Thoracic aorta (tissue), 2 donors: ENCODE data around the gene C10orf90. TPM values are rescaled to one million over a fixed set of nuclear protein-coding genes. Genes with fewer than 3 reads are reported as not detected.

Experiments used
- ATAC-seq: fragments of 150-250 bp; one replicate; pipeline ENCODE4 v1.8.0; 2017; ENCODE audit warnings: low read depth; ENCODE audit not compliant: insufficient number of reproducible peaks, low FRiP score
- DNase-seq: peaks from one replicate; pipeline ENCODE4 v3.0.0-alpha.2; 2020; ENCODE audit warnings: low spot score
- H3K27ac ChIP-seq, 2 donors: fragments of 200-600 bp; sonication (generic); 1 replicate in 1 of 2; 2 replicates in 1 of 2; pipeline ENCODE4 v1.5.1; 2016; ENCODE audit warnings: mild to moderate bottlenecking in 2 of 2, moderate library complexity in 2 of 2
- H3K27me3 ChIP-seq: fragments of 200-600 bp; sonication (generic); replicated peaks from 2 replicates; pipeline ENCODE4 v1.6.0; 2016; ENCODE audit warnings: mild to moderate bottlenecking; ENCODE audit not compliant: insufficient read depth
- H3K36me3 ChIP-seq: fragments of 200-600 bp; sonication (generic); one replicate; pipeline ENCODE4 v1.5.1; 2016
- H3K4me1 ChIP-seq, 2 donors: fragments of 200-600 bp; sonication (generic); 1 replicate in 1 of 2; 2 replicates in 1 of 2; pipeline versions ENCODE4 v1.5.1 to v1.6.0; 2016; ENCODE audit warnings: low read depth in 2 of 2, mild to moderate bottlenecking in 1 of 2; ENCODE audit not compliant: control insufficient read depth in 1 of 2
- H3K4me3 ChIP-seq: fragments of 200-600 bp; sonication (generic); 2 replicates; pipeline ENCODE4 v1.5.1; 2016; ENCODE audit warnings: mild to moderate bottlenecking
- H3K9me3 ChIP-seq: fragments of 200-600 bp; sonication (generic); 2 replicates; pipeline ENCODE4 v1.5.1; 2016
- CTCF ChIP-seq: fragments of 200-600 bp; sonication (generic); IDR thresholded peaks from one replicate; pipeline ENCODE4 v1.5.1; 2019; ENCODE audit warnings: antibody characterized with exemption
- total RNA-seq, 2 donors: library from RNA; depleted of rRNA; stranded (reverse); fragments of >200 nt; gene quantifications; one replicate each; pipeline versions ENCODE4 v1.1.0 to v1.2.3, GENCODE V29; 2016

Gene C10orf90
- total RNA-seq, 2 donors from 2014 or later = not detected

- no peak for TF ChIP-seq CTCF
- Histone ChIP-seq H3K27ac (peak overlapping the region in 1 of 2 donors; percentile 44), H3K4me1 (no peaks in the 10 kb centered on the region), H3K27me3 (no peaks in the 10 kb centered on the region), H3K36me3 (no peaks in the 10 kb centered on the region), H3K9me3 (peaks cover 11% of the 10 kb centered on the region), H3K4me3 (peak overlapping the region; percentile 32)
- peak; percentile 75 for ATAC-seq
- DNase-seq = no peak
These were observed 248.7 kb downstream of the C10orf90 start for GRCh38 chr10:126421756-126422256.

- no peaks in the 10 kb centered on the region for H3K27me3 ChIP-seq
- H3K9me3 ChIP-seq = peaks cover 11% of the 10 kb centered on the region
- no peaks in the 10 kb centered on the region for H3K4me1 ChIP-seq
- no peak for TF ChIP-seq CTCF
- no peaks in the 10 kb centered on the region for H3K36me3 ChIP-seq
- ATAC-seq = no peak
- H3K4me3 ChIP-seq = no peak overlapping the region
- no peak overlapping the region for H3K27ac ChIP-seq
- DNase-seq = no peak
These were observed 249.8 kb downstream of the C10orf90 start for GRCh38 chr10:126420567-126421300.

GRCh38 chr10:126417220-126417825, 253.2 kb downstream of the C10orf90 start:
- no peak overlapping the region for H3K27ac ChIP-seq
- no peak for ATAC-seq
- no peaks in the 10 kb centered on the region for H3K27me3 ChIP-seq
- no peaks in the 10 kb centered on the region for H3K9me3 ChIP-seq
- H3K36me3 ChIP-seq = no peaks in the 10 kb centered on the region
- TF ChIP-seq CTCF = no peak
- DNase-seq = no peak
- H3K4me3 ChIP-seq = no peak overlapping the region
- H3K4me1 ChIP-seq = no peaks in the 10 kb centered on the region

GRCh38 chr10:126409821-126410220, 260.7 kb downstream of the C10orf90 start:
- Histone ChIP-seq H3K4me1 (peaks cover 0 to 11% of the 10 kb centered on the region in 2 donors), H3K36me3 (no peaks in the 10 kb centered on the region), H3K9me3 (no peaks in the 10 kb centered on the region), H3K27ac (no peak overlapping the region), H3K27me3 (no peaks in the 10 kb centered on the region), H3K4me3 (no peak overlapping the region)
- ATAC-seq (no peak), DNase-seq (no peak)
- TF ChIP-seq CTCF = no peak

GRCh38 chr10:126408953-126409641, 261.4 kb downstream of the C10orf90 start:
- no peak overlapping the region for H3K4me3 ChIP-seq
- no peak for ATAC-seq
- no peaks in the 10 kb centered on the region for H3K36me3 ChIP-seq
- H3K27ac ChIP-seq = no peak overlapping the region
- no peaks in the 10 kb centered on the region for H3K27me3 ChIP-seq
- no peak for DNase-seq
- peaks cover 0 to 11% of the 10 kb centered on the region in 2 donors for H3K4me1 ChIP-seq
- no peaks in the 10 kb centered on the region for H3K9me3 ChIP-seq
- no peak for TF ChIP-seq CTCF
